Measurements from ENCODE around the gene ZNF354C. TPM values are rescaled to one million over a fixed set of nuclear protein-coding genes. Genes with fewer than 3 reads are reported as not detected.

The ZNF354C gene
- total and polyA plus RNA-seq, 2 of the 4 experiments (the other 2 are of a cell fraction) = 1.9 to 5.6 TPM

DNA sequence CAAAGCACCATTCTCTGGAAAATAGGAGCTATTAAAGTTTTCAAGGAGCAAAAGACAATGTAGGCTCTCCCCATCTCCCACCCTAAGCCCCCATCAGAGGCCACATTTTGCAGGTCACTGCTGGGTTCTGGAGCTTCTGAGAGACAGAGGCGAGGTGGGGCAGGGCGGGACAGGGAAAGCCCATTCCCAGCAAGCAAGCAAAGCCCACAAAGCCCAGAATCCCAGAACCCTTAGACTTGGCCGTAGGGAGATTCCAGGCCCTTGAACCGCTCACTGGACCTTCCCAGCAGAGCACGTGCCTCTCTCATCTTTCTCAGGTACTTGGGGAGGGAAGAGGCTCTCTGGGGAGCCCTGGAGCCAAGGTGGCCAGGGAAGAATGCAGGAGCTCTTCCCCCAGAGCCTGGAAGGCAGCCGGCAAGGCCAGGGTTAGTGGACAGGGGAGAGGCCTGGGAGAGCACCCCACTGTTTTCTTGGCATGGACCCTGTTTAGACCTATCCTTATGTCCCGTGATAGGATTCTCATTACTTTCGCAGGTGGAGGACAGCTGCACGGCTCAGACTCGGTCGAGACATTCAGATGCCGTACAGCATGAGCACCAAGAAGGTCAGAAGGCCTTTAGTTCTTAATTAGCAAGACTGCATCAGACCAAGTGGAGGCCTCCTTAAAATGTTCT lies 52.4 kb downstream of the ZNF354C start:
- DNase-seq = no peak
- WGBS, 2 experiments (ENCODE audit: extremely low coverage in 2 of 2, insufficient read length in 1 of 2) = 93% methylated on average over 3 of the region's 12 CpGs; no CpG with 5 or more reads in 1 of the 2 experiments

More for the DNA sequence above, 52.4 kb downstream of the ZNF354C start:
- Histone ChIP-seq H2BK15ac (ENCODE audit: low read depth, low read length) (no peak overlapping the region), H2AK9ac (replicated peaks; ENCODE audit: low read depth, low read length, poor library complexity) (no peak overlapping the region), H3K9ac (ENCODE audit: low read depth, low read length) (no peak overlapping the region), H3K36me3 (ENCODE audit: control insufficient read depth, insufficient read depth, low read length) (peaks cover 10% of the 10 kb centered on the region), H3K27me3 (ENCODE audit: control insufficient read depth, insufficient read depth, low read length) (no peaks in the 10 kb centered on the region), H3K9me3 (ENCODE audit: control insufficient read depth, insufficient read depth, low read length) (peaks cover 40% of the 10 kb centered on the region), H3K56ac (ENCODE audit: extremely low read depth, insufficient read depth, low read length) (no peak overlapping the region), H2BK5ac (ENCODE audit: low read depth, low read length, poor library complexity, severe bottlenecking) (no peak overlapping the region), H4K20me1 (ENCODE audit: insufficient read depth, low read length) (no peaks in the 10 kb centered on the region), H4K91ac (ENCODE audit: insufficient read depth, low read depth, low read length) (no peak overlapping the region), H2AK5ac (ENCODE audit: low read depth, low read length) (no peak overlapping the region), H3K4ac (ENCODE audit: low read depth, low read length) (no peak overlapping the region), H3K14ac (replicated peaks; ENCODE audit: low read depth, low read length) (no peak overlapping the region), H3K4me2 (ENCODE audit: low read depth, low read length) (no peak overlapping the region), H4K5ac (ENCODE audit: low read depth, low read length) (no peak overlapping the region), H3K79me1 (ENCODE audit: low read depth in 1 of 2, low read length in 2 of 2) (no peaks in the 10 kb centered on the region), H2AFZ (replicated peaks; ENCODE audit: low read length, poor library complexity) (no peak overlapping the region), H2BK120ac (ENCODE audit: low read depth, low read length) (no peak overlapping the region), H3K27ac (ENCODE audit: insufficient read depth, low read length) (no peak overlapping the region), H2BK20ac (ENCODE audit: low read depth, low read length) (no peak overlapping the region), H4K8ac (ENCODE audit: low read depth in 2 of 2, low read length in 2 of 2) (no peak overlapping the region), H3K23ac (ENCODE audit: low read depth, low read length) (no peak overlapping the region), H3K4me1 (ENCODE audit: control insufficient read depth, insufficient read depth, low read length) (no peaks in the 10 kb centered on the region), H3K9me1 (ENCODE audit: insufficient read depth, low read length) (no peaks in the 10 kb centered on the region), H3K4me3 (ENCODE audit: insufficient read depth, low read depth, low read length) (no peak overlapping the region), H3K18ac (ENCODE audit: low read depth, low read length) (no peak overlapping the region)
- no peak for ATAC-seq (ENCODE audit: low read depth)
- intact Hi-C loops (cut with micrococcal nuclease) (no loop called here), dilution Hi-C loops (cut with HindIII; ENCODE audit: low sequenced_read_pairs, unreplicated experiment) (no loop called here), in situ Hi-C loops (cut with MboI; ENCODE audit: low sequenced_read_pairs) (no loop called here)
- BruUV-seq (replicated peaks) = no TSS peak
- ChIA-PET CTCF (no interaction called here), POLR2A (ENCODE audit: unreplicated experiment) (no interaction called here)
- TF ChIP-seq CHD1 (IDR thresholded peaks at IDR 0.05; ENCODE audit: low read depth, low read length) (no peak), POLR2A (IDR thresholded peaks at IDR 0.05; ENCODE audit: low read depth, low read length) (no peak)
